OCI-LY7 (cell line): ENCODE results near the gene ZNHIT1. TPM values are rescaled to one million over a fixed set of nuclear protein-coding genes. Genes with fewer than 3 reads are reported as not detected.
"Not testable (repeated sequence)": the region's sequence is repeated elsewhere in the genome, so short reads cannot be mapped to it uniquely, and the experiment has no call there.

Source experiments
- BruUV-seq: library from RNA; stranded (reverse); fragments of 400-500 nt; replicated peaks from 2 replicates; lab custom pipeline; 2021; lab: Mats Ljungman, UMichigan
- CTCF ChIA-PET: fragments of 300-600 bp; sonication (Branson Sonifier 250); formaldehyde crosslinking; loops from one replicate; lab custom pipeline; 2022; ENCODE audit warnings: antibody characterized with exemption; ENCODE audit not compliant: unreplicated experiment; lab: Charles Lee
- POLR2A ChIA-PET: fragments of 300-600 bp; sonication (Branson Sonifier 250); formaldehyde crosslinking; loops from one replicate; lab custom pipeline; 2022; ENCODE audit warnings: antibody characterized with exemption; lab: Charles Lee
- DNase-seq: peaks from one replicate; pipeline ENCODE4 v3.0.0-alpha.2; 2015; ENCODE audit warnings: low spot score
- H2AFZ ChIP-seq: fragments of 200-600 bp; sonication (generic), shearing (Covaris generic); 2 replicates; pipeline ENCODE4 v1.6.1; 2014; ENCODE audit warnings: mild to moderate bottlenecking, antibody characterized with exemption, low read length, moderate library complexity
- H3K27ac ChIP-seq: fragments of 200-600 bp; sonication (generic); 2 replicates; pipeline ENCODE4 v1.5.1; 2014; ENCODE audit warnings: mixed run types, low read depth, mild to moderate bottlenecking, moderate library complexity, low read length, inconsistent platforms; ENCODE audit not compliant: poor library complexity, severe bottlenecking
- H3K36me3 ChIP-seq: fragments of 200-600 bp; sonication (generic); 2 replicates; pipeline ENCODE4 v1.6.1; 2014; ENCODE audit warnings: mild to moderate bottlenecking, antibody characterized with exemption, low read length, moderate library complexity, mixed read lengths; ENCODE audit not compliant: insufficient read depth
- H3K4me1 ChIP-seq: fragments of 200-600 bp; sonication (generic); 2 replicates; pipeline ENCODE4 v1.5.1; 2014; ENCODE audit warnings: mild to moderate bottlenecking, low read length; ENCODE audit not compliant: insufficient read depth, poor library complexity, severe bottlenecking
- H3K4me2 ChIP-seq: fragments of 200-600 bp; sonication (generic); 2 replicates; pipeline ENCODE4 v1.6.1; 2014; ENCODE audit warnings: mild to moderate bottlenecking, low read length
- H3K4me3 ChIP-seq: fragments of 200-600 bp; sonication (generic); 2 replicates; pipeline ENCODE4 v1.5.1; 2014; ENCODE audit warnings: mild to moderate bottlenecking, low read depth, low read length; ENCODE audit not compliant: poor library complexity, severe bottlenecking
- H3K79me2 ChIP-seq: fragments of 200-600 bp; sonication (generic); 2 replicates; pipeline ENCODE4 v1.6.1; 2016; ENCODE audit warnings: low read depth, mild to moderate bottlenecking, low read length, moderate library complexity, mixed read lengths; ENCODE audit not compliant: insufficient read depth
- H3K9me2 ChIP-seq: fragments of 200-600 bp; sonication (generic); 2 replicates; pipeline ENCODE4 v1.6.1; 2016; ENCODE audit warnings: mild to moderate bottlenecking, low read length, mixed read lengths; ENCODE audit not compliant: insufficient read depth
- H3K9me3 ChIP-seq: fragments of 200-600 bp; sonication (generic); 2 replicates; pipeline ENCODE4 v1.6.1; 2014; ENCODE audit warnings: mild to moderate bottlenecking, mixed run types, low read length, mixed read lengths
- H4K20me1 ChIP-seq: fragments of 200-600 bp; sonication (generic); 2 replicates; pipeline ENCODE4 v1.6.1; 2014; ENCODE audit warnings: mild to moderate bottlenecking, antibody characterized with exemption, low read length, moderate library complexity, mixed read lengths; ENCODE audit not compliant: insufficient read depth
- CTCF ChIP-seq: fragments of 200-600 bp; sonication (generic); conservative IDR thresholded peaks from 2 replicates; pipeline ENCODE4 v1.5.1; 2014; ENCODE audit warnings: mild to moderate bottlenecking, antibody characterized with exemption, low read length, moderate library complexity, mixed read lengths
- EZH2phosphoT487 ChIP-seq: fragments of 200-600 bp; sonication (generic); IDR thresholded peaks from 2 replicates; pipeline ENCODE4 v1.6.1; 2018; ENCODE audit warnings: low read depth, borderline replicate concordance, mild to moderate bottlenecking, mixed run types, antibody characterized with exemption, low read length, moderate library complexity, mixed read lengths
- intact Hi-C: fragments of 100-400 bp; cut with micrococcal nuclease; formaldehyde crosslinking; loops from one replicate; pipeline ENCODE4 v1.10.0; 2022; ENCODE audit not compliant: unreplicated experiment
- total RNA-seq, 2 experiments: library from RNA; depleted of rRNA in 1 of 2; stranded (reverse); fragments of >200 nt in 1 of 2; shearing (Covaris generic) in 1 of 2; gene quantifications; 2 replicates each; pipeline ENCODE4 v1.2.3, GENCODE V29; 2014 to 2022

Gene ZNHIT1
- total RNA-seq, 2 experiments from 2014 or later: 44.3 to 77.3 TPM

- no peaks in the 10 kb centered on the region for H3K79me2 ChIP-seq
- no peaks in the 10 kb centered on the region for H3K36me3 ChIP-seq
- H3K27ac ChIP-seq: no peak overlapping the region
- H4K20me1 ChIP-seq: no peaks in the 10 kb centered on the region
- TF ChIP-seq EZH2phosphoT487 (no peak), CTCF (no peak)
- no peak overlapping the region for H2AFZ ChIP-seq
- no peak overlapping the region for H3K4me3 ChIP-seq
- H3K9me2 ChIP-seq: no peaks in the 10 kb centered on the region
- no TSS peak for BruUV-seq
- H3K4me2 ChIP-seq: no peak overlapping the region
- intact Hi-C loops: no loop called here
- no peaks in the 10 kb centered on the region for H3K9me3 ChIP-seq
- H3K4me1 ChIP-seq: no peaks in the 10 kb centered on the region
- DNase-seq: no peak
- ChIA-PET POLR2A (no interaction called here), CTCF (no interaction called here)
Observed at GRCh38 chr7:101197991-101198390, 20.0 kb upstream of the ZNHIT1 start.

GRCh38 chr7:101198476-101198875 is 19.5 kb upstream of the ZNHIT1 start:
- peaks cover 2% of the 10 kb centered on the region for H3K4me1 ChIP-seq
- no peak for TF ChIP-seq CTCF
- no peak for TF ChIP-seq EZH2phosphoT487
- no peak overlapping the region for H3K4me2 ChIP-seq
- POLR2A ChIA-PET: no interaction called here
- H4K20me1 ChIP-seq: no peaks in the 10 kb centered on the region
- no peaks in the 10 kb centered on the region for H3K9me3 ChIP-seq
- H3K4me3 ChIP-seq: no peak overlapping the region
- intact Hi-C loops: no loop called here
- no peaks in the 10 kb centered on the region for H3K36me3 ChIP-seq
- BruUV-seq: no TSS peak
- CTCF ChIA-PET: no interaction called here
- H3K9me2 ChIP-seq: no peaks in the 10 kb centered on the region
- H2AFZ ChIP-seq: no peak overlapping the region
- no peaks in the 10 kb centered on the region for H3K79me2 ChIP-seq
- H3K27ac ChIP-seq: no peak overlapping the region
- DNase-seq: no peak

GRCh38 chr7:101199522-101199921 is 18.4 kb upstream of the ZNHIT1 start:
- CTCF ChIA-PET, H3K4me2 ChIP-seq, intact Hi-C loops, H3K36me3 ChIP-seq, BruUV-seq, H3K4me3 ChIP-seq, H4K20me1 ChIP-seq, H3K27ac ChIP-seq, H3K4me1 ChIP-seq, DNase-seq, H3K9me3 ChIP-seq, H3K79me2 ChIP-seq, H2AFZ ChIP-seq, H3K9me2 ChIP-seq: not testable (repeated sequence)
- POLR2A ChIA-PET: interaction anchor here (0.7 kb wide), 1 partner anchor 63 kb away, joined by 3 read pairs; no protein-coding TSS in a partner anchor
